PC-3 (cell line): ENCODE measurements around the gene SLC45A3.

Experiments used
- CTCF ChIP-seq: fragments of 300-600 bp; sonication (generic); conservative IDR thresholded peaks from 2 replicates; pipeline ENCODE4 v1.5.1; 2017; ENCODE audit warnings: antibody characterized with exemption, low read depth, mild to moderate bottlenecking, low read length
- EZH2 ChIP-seq: fragments of 300-600 bp; sonication (generic); IDR thresholded peaks from one replicate; pipeline ENCODE4 v1.6.1; 2017; ENCODE audit warnings: antibody characterized with exemption, mild to moderate bottlenecking, low read length; ENCODE audit not compliant: unreplicated experiment

GRCh38 chr1:205715628-205716027 is 35.3 kb upstream of the SLC45A3 start:
- TF ChIP-seq CTCF (no peak), EZH2 (no peak)
